Prostate gland (tissue), 2 donors: ENCODE data around the gene TSPAN18.
A peak's percentile ranks its signal among the peaks of the same experiment; 100 is the strongest.

Experiments
- CTCF ChIP-seq, 4 experiments: fragments of 200-600 bp in 2 of 4; fragments of 450-650 bp in 2 of 4; sonication (generic) in 2 of 4; IDR thresholded peaks; 1 replicate in 3 of 4; 2 replicates in 1 of 4; pipeline ENCODE4 v1.5.1; 2016 to 2019; ENCODE audit warnings: antibody characterized with exemption in 4 of 4, mild to moderate bottlenecking in 2 of 4, moderate library complexity in 2 of 4
- POLR2A ChIP-seq: fragments of 450-650 bp; IDR thresholded peaks from one replicate; pipeline ENCODE4 v1.6.1; 2016; ENCODE audit warnings: antibody characterized with exemption, mild to moderate bottlenecking
- POLR2AphosphoS5 ChIP-seq: sonication (generic); formaldehyde crosslinking; IDR thresholded peaks from one replicate; pipeline ENCODE4 v1.6.1; 2017; ENCODE audit warnings: antibody characterized with exemption

DNA sequence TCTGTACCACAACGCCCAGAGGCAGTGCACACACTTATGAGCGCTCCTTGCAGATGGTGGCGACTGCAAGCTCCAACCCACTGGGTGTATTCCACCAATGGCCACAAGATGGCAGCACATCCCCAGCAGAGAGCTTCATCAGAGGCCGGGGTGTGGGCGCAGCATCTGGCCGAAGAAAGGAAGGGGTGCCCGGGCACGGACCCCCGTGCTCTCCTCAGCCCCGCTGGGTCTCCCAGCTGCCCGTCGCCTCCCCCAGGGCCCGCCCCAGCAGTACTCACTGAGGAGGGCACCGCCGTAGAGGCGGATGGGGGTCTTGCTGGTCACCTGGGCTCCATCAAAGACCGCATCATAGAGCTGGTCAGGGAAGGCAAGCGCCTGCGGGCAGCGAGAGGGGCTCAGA, 209.8 kb downstream of the TSPAN18 start:
- peak; percentile 93 to 98 (median 96) for TF ChIP-seq CTCF (IDR thresholded peaks at IDR 0.05)
- no peak for TF ChIP-seq POLR2A
- TF ChIP-seq POLR2AphosphoS5 = peak; percentile 22
